ENCODE results near the gene BBX.
"Not testable (repeated sequence)": the region's sequence is repeated elsewhere in the genome, so short reads cannot be mapped to it uniquely, and the experiment has no call there.

The BBX gene

DNA sequence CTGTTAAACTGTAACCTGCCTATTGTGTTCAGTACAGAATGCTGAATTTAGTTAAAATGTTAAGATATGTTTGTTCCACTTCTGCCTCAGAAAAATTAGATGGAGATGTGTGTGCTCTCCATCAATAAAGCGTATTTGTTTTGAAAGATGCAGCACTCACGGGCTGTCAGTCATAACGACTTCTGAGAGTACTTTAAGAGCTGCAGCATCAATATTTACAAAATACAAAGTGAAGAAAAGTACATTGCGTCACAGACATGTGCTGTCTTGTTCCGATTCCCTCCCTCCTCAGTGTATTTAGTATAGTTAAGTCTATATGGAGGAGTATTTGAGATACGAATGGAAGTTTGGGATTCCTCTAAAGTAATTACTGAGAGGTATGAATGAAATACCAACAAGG is 166.6 kb downstream of the BBX start:
- DNase-seq = no peak

GRCh38 chr3:107690522-107691138 is 167.9 kb downstream of the BBX start:
- DNase-seq = no peak

GRCh38 chr3:107691984-107692383 is 169.2 kb downstream of the BBX start:
- DNase-seq = not testable (repeated sequence)

DNA sequence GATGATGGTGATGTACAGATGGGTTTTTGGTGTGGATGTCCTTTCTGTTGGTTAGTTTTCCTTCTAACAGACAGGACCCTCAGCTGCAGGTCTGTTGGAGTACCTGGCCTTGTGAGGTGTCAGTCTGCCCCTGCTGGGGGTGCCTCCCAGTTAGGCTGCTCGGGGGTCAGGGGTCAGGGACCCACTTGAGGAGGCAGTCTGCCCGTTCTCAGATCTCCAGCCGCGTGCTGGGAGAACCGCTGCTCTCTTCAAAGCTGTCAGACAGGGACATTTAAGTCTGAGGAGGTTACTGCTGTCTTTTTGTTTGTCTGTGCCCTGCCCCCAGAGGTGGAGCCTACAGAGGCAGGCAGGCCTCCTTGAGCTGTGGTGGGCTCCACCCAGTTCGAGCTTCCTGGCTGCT is 174.6 kb downstream of the BBX start:
- DNase-seq = not testable (repeated sequence)

DNA sequence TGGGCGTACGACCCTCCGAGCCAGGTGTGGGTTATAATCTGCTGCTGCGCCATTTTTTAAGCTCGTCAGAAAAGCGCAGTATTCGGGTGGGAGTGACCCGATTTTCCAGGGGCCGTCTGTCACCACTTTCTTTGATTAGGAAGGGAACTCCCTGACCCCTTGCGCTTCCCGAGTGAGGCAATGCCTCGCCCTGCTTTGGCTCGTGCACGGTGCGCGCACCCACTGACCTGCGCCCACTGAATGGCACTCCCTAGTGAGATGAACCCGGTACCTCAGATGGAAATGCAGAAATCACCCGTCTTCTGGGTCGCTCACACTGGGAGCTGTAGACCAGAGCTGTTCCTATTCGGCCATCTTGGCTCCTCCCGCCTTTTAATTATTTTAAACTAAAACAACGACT is 175.1 kb downstream of the BBX start:
- DNase-seq = not testable (repeated sequence)

GRCh38 chr3:107699682-107700081 is 176.9 kb downstream of the BBX start:
- no peak for DNase-seq

DNA sequence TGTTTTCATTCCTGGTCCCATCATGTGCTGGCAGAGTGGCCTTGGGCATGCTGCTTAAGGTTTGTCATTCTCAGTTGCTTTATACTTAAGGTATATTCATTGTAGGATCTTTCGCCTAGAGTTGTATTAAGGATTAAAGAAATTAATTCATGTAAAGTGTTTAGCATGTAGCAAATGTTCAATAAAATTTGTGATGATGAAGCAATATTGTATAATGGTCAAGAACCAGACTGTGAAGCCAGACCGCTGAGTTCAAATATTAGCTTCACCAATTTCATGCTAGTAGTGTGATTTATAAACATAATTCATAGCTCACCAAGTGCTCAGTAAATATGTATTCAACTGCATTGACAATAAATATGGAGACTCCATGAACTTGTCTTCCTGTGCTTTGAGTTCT is 178.5 kb downstream of the BBX start:
- no peak for DNase-seq

- no peak for DNase-seq
Measured at GRCh38 chr3:107704477-107704876, 181.7 kb downstream of the BBX start.

DNA sequence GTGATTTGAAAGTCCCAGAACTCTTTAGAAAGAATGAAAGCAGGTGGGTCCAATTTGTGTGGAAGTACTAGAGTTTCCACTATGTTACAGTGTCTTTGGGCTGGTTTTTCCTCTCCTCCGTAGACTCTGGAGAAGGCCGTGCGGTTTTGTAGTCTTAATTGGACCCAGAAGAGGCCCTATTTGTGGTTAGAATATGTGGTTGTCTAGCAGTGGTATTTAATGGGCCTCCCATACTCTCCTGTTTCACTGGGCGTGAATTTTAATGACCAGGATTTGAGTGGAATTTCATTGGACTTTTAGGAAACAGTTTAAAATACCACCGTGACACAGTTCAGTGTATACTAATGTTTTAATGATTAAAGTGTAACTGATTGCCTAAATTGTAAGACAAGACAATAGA is 182.3 kb downstream of the BBX start:
- DNase-seq = no peak

GRCh38 chr3:107710851-107711250 is 188.1 kb downstream of the BBX start:
- DNase-seq = no peak

DNA sequence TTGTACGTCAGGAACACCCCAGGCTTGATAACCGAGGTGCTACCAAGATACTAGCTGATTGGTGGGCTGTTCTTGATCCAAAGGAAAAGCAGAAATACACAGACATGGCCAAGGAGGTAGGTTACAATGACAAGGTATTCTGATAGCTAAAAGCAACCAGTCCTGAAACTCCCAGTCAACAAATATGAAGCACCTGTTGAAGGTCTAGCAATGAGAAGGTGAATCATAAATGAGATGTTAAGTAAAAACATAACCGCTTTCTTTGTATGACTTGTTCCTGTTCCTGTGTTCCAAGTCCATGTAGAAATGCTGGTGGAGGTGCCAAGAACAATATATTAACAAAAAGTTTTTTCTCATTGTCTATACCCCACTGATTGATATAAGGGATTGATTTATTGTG is 194.0 kb downstream of the BBX start:
- DNase-seq = no peak

DNA sequence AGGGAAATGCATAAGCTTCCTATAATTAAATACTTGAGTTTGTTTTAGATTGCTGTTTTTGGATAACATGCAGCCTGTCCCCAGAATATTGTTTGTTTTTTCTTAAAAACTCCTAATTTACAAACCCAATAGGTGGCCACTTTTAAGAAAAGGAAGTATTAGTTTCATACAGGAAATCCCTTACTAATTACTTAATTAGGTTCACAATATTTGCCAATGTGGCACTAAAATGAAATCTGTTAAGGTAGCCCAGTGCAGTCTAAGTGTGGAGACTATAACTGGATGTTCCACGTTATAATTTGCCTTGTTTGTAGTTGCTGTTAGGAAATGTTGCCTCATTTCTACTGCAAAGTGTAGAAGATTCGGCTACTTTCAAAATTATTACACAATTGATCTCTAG is 195.8 kb downstream of the BBX start:
- DNase-seq = no peak

DNA sequence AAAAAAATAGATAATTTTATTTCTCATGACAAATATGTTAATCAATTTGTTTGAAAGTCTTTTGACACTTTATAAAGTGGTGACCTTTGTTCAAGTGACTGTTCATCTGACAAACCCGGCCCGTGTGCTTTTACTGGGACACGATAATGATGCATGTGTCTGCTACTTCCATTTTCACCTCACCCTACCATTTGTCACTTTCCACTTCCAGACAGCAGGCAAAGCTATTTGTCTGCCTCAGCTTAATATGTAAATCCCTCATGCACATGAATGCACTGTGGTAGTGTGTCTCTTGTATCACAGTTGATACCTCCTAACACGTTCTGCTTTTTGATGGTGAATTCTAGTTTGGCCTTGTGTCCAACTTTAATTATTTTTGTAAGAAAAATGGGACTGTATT is 204.3 kb downstream of the BBX start:
- DNase-seq = no peak

- DNase-seq = no peak
Measured at GRCh38 chr3:107729686-107730085, 206.9 kb downstream of the BBX start.

- no peak for DNase-seq
Measured at GRCh38 chr3:107734317-107734716, 211.6 kb downstream of the BBX start.

- DNase-seq = no peak
Measured at GRCh38 chr3:107737914-107738313, 215.2 kb downstream of the BBX start.

GRCh38 chr3:107738486-107739183 is 215.9 kb downstream of the BBX start:
- DNase-seq = no peak

DNA sequence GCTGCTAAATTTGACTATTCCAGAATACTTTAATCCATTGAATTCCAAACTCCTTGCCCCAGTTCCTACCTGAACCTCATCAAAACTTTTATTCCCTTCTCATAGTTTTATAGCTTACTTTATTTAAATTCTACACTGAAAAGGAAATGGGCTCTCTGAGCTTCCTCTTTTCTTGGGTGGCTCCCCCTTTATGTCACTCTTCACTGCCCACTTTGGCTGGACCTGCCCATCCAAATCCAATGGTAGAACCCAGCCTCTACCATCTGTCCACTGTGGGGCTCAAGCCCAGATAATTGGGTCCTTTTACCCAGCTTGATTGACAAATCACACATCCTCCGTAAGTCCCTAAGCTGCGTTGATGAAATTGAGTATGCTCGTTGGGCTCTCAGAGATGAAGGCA is 216.5 kb downstream of the BBX start:
- DNase-seq = no peak

- no peak for DNase-seq
Measured at GRCh38 chr3:107740992-107741896, 218.5 kb downstream of the BBX start.

GRCh38 chr3:107745354-107745753 is 222.6 kb downstream of the BBX start:
- DNase-seq = no peak

GRCh38 chr3:107752202-107752990 is 229.6 kb downstream of the BBX start:
- no peak for DNase-seq

GRCh38 chr3:107753494-107753893 is 230.7 kb downstream of the BBX start:
- DNase-seq = peak; percentile 28

GRCh38 chr3:107753976-107754375 is 231.2 kb downstream of the BBX start:
- no peak for DNase-seq
